ENCODE data around the gene ERLIN1.

DNA sequence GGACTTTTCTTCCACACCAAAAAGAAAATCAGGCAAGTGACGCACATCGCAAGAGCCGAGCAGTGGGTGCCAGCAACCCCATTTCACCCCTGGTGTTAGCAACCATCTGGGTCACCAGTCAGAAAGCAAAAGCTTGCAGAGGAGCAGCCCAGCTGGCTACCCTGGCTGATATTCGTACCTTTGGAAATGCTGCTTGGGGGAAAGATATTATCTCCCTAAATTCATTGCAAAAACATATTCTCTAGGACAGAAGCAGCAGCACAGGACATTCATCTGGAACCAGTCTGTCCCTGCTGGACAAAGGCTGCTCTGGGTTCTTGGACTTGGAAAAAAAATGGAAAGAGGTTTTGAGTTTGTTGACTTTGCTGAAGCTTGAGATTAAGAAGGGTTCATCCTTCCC is 45.8 kb downstream of the ERLIN1 start:
- TF ChIP-seq, protein P1, sequence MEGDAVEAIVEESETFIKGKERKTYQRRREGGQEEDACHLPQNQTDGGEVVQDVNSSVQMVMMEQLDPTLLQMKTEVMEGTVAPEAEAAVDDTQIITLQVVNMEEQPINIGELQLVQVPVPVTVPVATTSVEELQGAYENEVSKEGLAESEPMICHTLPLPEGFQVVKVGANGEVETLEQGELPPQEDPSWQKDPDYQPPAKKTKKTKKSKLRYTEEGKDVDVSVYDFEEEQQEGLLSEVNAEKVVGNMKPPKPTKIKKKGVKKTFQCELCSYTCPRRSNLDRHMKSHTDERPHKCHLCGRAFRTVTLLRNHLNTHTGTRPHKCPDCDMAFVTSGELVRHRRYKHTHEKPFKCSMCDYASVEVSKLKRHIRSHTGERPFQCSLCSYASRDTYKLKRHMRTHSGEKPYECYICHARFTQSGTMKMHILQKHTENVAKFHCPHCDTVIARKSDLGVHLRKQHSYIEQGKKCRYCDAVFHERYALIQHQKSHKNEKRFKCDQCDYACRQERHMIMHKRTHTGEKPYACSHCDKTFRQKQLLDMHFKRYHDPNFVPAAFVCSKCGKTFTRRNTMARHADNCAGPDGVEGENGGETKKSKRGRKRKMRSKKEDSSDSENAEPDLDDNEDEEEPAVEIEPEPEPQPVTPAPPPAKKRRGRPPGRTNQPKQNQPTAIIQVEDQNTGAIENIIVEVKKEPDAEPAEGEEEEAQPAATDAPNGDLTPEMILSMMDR (IDR thresholded peaks at IDR 0.05; ENCODE audit: low read depth, low read length), result no peak
- TF ChIP-seq POLR2A (IDR thresholded peaks at IDR 0.05; ENCODE audit: extremely low read depth, insufficient read length), result no peak
- TF ChIP-seq, protein P2, sequence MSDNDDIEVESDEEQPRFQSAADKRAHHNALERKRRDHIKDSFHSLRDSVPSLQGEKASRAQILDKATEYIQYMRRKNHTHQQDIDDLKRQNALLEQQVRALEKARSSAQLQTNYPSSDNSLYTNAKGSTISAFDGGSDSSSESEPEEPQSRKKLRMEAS (IDR thresholded peaks at IDR 0.05; ENCODE audit: low read depth, low read length), result no peak

All from NB4 (cell line).